HG02981 (cell line): ENCODE results near the gene TAS1R3.

ENCODE experiments used
- ATAC-seq: cut with Tn5 transposase; IDR thresholded peaks from one replicate; pipeline ENCODE4 v1.9.1; 2021; ENCODE audit warnings: mild to moderate bottlenecking, moderate library complexity; ENCODE audit not compliant: unreplicated experiment

TAS1R3 gene

DNA sequence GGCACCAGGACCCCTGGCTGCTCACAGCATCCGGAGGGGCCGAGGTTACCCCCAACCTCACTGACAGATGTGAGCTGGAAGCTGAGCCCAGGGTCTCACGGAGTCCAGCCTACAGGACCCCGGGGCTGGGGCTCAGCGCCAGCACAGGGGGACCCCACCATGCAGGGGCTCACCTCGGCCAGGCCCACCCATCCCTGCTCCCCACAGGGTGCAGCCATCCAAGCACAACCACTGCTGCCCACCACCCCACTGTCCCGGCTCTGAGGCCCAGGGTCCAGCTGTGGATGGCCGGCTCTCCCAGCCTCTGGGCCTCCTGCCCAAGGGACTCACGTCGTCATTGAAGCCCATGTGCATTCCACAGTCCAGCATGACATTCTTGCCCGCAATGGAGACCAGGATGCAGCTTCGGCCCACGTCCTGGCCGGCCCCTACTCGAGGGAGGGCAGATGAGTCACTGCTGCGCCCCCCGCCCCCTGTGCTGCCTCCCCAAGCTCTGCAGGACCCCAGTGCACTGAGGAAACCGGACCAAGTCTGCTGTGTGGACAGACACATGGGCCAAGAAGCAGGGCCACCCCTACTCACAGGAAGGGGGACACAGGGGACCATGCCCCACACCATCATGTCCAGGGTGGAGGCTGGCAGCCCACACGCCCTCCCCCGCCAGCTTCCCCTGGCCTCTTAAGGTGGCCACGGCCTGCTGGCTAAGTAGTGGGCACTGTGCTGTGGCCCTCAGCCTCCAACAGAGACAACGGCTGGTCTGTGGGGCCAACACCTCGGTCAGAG is 10.2 kb upstream of the TAS1R3 start:
- ATAC-seq, result no peak

DNA sequence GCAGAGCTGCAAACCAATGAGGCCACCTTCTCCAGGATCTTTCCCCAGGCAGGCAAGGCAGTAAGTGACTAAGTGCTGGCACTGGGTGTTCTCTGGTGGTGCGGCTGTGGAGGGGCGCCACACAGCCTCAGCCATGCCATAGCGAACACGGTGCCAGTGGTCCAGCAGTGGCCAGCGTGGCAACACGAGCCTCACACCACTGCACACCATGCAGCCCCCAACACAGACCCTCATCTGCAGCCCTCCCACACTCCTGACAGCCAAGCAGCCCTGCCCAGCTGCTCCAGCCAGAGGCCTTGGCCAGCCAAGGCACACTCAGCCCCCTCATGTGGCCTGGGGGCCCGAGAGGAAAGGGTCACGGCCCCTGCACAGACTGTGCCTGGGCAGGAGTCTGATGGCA is 9.6 kb upstream of the TAS1R3 start:
- ATAC-seq, result no peak

DNA sequence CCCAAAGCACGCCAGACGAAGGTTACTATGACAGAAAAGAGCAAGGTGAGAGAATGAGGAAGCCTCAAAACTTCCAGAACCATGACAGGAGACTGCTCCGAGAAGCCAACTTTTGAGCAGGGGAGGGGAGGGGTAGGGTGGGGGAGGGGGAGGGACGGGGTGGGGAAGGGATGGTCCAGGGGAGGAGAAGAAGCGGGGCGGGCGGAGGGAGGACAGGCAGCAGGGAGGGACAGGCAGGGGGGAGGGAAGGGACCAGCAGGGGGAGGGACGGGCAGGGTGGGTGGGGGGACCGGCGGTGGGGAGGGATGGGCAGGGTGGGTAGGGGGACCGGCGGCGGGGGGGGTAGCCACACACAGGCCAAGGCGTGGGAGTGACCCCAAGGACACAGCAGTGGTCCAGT is 8.7 kb upstream of the TAS1R3 start:
- ATAC-seq, result no peak

DNA sequence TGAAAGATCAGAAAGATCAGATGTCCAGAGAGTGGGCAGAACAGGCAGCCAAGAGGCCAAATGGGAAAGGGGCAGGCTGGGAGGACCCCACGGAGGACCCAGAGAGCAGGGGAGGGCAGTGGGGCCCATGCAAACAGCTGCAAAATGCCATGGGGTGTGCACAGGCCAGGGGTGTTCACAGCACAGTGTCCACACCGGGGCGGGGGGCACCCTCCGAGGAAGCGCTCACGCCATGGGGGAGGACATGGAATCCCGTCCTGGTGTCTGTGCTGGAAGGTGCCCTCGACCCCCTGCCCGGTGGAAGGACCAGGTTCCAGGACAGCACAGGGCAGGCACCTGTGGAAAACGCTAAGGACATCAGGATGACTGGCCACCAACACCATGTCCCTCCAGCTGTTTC is 8.1 kb upstream of the TAS1R3 start:
- no peak for ATAC-seq

DNA sequence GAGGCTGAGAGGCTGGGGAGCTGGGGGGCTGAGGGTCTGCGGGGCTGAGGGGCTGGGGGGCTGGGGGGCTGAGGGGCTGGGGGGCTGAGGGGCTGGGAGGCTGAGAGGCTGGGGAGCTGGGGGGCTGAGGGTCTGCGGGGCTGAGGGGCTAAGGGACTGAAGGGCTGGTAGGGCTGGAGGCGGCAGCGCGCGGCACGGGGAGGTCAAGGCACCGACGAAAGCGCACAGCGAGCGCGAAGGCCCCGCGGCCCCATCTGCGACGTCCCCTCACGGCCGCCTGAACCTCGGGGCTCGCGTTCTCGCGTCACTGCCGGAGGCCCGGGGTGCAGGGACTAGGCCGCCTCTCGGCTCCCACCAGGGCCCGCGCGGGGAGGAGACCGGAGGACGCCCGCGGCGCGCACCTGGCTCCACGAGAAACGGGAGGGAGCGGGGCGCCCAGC is 7.0 kb upstream of the TAS1R3 start:
- peak; percentile 17 for ATAC-seq

DNA sequence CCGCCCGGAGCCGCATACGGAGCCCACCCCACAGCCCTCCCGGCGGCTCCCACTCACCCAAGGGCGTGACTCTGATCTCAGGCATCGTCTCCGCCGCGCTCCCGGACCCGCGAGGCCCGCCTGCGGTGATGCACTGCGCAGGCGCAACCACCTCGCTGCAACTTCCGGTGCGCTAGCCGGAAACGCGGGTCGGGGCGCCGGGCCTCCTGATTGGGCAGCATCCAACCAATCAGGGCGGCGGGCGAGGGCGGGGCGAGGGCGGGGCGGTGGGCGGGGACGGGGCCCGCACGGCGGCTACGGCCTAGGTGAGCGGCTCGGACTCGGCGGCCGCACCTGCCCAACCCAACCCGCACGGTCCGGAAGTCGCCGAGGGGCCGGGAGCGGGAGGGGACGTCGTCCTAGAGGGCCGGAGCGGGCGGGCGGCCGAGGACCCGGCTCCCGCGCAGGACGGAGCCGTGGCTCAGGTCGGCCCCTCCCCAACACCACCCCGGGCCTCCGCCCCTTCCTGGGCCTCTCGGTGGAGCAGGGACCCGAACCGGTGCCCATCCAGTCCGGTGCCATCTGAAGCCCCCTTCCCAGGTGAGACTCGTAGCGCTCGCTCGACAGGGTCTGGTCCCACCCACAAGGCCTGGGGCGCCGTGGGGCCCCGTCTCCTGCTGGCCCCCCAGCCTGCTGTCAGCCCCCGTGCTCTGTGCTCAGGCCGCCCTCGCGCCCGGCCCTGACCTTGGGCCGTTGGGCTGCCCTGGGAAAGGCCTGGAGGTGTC is 6.4 kb upstream of the TAS1R3 start, which contains the start of the genes CPTP and INTS11:
Gene CPTP, plus strand, starts transcription at position 279 of the 764 bp plus-strand sequence. CDS start 2,109 bp downstream, outside the sequence.
Gene INTS11, minus strand, starts transcription at position 137 of the 764 bp plus-strand sequence. Its CDS starts 52 bp downstream, at position 85.
- peak; percentile 70 for ATAC-seq

DNA sequence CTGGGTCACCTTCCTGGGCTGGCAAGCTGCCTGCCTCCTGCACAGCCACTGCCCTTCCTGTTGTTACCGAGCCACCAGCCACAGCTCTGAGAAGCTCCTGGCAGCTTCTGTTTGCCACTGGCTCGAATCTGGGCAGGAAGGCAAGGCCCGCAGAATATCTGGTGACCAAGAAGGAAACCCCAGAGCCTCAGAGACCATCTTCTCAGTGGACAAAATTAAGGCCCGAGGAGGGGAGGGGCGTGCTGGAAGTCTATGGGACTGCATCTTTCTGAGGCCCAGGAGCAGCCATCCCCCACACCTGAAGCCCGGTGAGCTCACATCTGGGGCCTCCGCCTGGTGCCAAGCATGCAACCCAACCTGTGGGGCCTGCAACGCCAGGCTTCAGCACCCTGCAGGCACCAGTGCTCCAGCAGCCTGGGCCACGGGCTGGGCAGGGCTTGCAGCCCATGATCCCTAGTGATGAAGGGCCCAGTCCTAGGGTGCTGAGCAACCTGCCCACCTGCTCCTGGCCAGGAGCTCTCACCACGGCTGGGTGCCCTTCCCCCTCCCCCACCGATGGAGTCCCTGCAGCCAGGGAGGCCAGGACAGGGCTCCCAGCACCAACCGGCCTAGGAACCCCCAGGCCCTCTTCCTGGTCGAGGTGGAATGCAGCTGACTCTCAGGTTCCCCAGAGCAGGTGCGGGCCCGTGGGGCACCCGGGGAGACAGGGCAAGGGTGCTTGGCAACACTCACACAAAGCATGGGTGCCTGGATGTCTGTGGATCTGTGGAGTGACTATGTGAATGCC is 5.6 kb upstream of the TAS1R3 start:
- ATAC-seq, result no peak

DNA sequence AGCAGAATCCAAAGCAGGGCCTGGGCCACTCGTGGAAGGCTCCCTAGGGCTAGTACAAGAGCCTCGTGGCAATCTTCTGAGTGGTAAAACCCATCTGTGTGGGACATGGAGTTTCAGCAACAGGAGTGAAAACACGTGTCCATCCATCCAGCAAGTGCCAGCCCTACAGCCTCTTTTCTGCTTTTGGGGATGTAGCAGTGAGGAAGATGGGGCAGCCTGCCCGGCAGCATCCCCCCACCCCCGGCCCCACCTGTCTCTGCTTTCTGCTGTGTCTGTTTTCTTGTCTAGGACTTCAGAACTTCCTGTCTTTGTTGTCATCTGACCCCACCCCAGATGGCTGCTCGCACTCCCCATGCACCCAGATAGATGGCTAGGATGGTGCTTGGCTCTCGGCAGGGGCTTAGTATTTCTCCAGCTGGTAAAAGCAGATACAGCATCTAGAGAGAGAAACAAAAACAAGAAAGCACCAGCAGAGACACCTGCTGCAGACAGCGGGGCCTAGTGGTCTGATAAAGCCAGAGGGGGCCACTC is 4.9 kb upstream of the TAS1R3 start:
- no peak for ATAC-seq

DNA sequence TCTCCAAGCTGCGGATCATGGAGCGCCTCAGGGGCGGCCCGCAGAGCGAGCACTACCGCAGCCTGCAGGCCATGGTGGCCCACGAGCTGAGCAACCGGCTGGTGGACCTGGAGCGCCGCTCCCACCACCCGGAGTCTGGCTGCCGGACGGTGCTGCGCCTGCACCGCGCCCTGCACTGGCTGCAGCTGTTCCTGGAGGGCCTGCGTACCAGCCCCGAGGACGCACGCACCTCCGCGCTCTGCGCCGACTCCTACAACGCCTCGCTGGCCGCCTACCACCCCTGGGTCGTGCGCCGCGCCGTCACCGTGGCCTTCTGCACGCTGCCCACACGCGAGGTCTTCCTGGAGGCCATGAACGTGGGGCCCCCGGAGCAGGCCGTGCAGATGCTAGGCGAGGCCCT is 3.8 kb upstream of the TAS1R3 start:
- no peak for ATAC-seq

DNA sequence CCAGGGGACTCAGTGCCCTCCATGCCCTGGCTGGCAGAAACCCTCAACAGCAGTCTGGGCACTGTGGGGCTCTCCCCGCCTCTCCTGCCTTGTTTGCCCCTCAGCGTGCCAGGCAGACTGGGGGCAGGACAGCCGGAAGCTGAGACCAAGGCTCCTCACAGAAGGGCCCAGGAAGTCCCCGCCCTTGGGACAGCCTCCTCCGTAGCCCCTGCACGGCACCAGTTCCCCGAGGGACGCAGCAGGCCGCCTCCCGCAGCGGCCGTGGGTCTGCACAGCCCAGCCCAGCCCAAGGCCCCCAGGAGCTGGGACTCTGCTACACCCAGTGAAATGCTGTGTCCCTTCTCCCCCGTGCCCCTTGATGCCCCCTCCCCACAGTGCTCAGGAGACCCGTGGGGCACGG is 2.8 kb upstream of the TAS1R3 start:
- ATAC-seq, result no peak

DNA sequence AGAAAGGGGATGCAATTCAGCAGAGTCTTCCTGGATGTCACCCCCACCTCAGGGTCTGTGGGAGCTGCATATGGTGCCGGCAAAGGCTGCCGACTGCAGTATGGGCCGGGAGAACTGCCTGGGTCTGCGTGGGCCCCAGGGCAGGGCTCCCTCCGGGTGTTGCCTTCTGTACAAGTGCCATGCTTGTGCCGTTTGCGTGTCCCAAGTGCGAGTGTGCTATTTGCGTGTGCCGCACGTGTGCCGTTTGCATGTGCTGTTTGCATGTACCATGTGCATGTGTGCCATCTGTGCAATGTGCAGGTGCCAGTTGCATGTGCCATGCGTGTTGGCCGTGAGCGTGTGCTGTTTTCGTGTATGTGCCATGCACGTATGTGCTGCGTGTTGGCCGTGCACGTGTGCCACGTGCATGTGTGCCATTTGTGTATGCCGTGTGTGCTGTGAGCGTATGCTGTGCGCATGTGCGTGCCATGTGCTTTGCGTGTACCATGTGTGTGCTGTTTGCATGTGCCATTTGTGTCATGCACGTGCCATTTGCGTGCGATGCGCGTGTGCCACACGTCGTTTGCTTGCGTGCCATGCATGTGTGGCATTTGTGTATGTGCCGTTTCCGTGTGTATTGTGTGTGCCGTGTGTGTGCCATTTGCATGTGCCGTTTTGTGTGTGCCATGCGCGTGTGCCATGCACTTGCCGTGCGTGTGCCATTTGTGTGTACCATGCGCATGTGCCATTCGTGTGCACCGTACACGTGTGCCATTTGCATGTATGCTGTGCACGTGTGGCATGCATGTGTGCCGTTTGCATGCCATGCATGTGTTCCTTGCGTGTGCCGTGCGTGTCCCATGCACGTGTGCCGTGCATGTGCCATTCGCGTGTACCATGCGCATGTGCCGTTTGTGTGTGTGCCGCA is 1.5 kb upstream of the TAS1R3 start:
- no peak for ATAC-seq

DNA sequence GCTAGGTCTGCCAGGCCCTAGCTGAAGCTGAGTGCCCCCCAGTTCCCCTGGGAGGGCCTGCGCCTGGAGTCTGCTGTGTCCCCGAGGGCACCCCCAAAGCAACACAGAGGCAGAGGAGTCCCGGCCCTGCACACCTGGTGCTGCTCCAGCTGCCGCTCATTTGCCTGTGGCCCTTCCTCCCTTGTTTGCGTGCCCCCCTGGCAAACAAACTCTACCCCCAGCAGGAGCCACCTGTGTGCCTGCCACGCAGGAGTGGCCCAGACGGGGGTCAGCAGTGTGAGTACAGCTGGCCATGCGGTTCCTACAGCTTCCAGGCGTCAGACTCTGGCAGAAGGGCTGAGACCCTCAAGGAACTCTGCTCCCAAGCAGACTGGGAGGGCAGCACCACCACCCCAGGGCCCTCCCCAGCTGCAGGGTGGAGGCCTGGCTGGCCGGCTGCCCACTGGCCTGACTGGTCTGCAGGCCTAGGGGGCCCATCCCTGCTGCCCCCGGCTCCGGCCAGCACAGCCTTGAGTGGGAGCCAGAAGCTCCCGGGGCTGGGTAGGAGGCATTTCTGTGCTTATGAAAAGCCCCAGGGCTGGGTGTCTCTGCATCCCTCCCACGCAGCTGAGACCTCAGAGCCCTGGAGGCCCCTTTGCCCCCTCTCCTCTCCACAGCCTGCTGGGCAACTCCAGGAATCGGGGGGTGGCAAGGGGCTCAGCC is 563 bp upstream of the TAS1R3 start:
- ATAC-seq, result no peak

DNA sequence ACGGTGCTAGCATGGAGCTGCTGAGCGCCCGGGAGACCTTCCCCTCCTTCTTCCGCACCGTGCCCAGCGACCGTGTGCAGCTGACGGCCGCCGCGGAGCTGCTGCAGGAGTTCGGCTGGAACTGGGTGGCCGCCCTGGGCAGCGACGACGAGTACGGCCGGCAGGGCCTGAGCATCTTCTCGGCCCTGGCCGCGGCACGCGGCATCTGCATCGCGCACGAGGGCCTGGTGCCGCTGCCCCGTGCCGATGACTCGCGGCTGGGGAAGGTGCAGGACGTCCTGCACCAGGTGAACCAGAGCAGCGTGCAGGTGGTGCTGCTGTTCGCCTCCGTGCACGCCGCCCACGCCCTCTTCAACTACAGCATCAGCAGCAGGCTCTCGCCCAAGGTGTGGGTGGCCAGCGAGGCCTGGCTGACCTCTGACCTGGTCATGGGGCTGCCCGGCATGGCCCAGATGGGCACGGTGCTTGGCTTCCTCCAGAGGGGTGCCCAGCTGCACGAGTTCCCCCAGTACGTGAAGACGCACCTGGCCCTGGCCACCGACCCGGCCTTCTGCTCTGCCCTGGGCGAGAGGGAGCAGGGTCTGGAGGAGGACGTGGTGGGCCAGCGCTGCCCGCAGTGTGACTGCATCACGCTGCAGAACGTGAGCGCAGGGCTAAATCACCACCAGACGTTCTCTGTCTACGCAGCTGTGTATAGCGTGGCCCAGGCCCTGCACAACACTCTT is 1.1 kb downstream of the TAS1R3 start:
- ATAC-seq, result no peak

DNA sequence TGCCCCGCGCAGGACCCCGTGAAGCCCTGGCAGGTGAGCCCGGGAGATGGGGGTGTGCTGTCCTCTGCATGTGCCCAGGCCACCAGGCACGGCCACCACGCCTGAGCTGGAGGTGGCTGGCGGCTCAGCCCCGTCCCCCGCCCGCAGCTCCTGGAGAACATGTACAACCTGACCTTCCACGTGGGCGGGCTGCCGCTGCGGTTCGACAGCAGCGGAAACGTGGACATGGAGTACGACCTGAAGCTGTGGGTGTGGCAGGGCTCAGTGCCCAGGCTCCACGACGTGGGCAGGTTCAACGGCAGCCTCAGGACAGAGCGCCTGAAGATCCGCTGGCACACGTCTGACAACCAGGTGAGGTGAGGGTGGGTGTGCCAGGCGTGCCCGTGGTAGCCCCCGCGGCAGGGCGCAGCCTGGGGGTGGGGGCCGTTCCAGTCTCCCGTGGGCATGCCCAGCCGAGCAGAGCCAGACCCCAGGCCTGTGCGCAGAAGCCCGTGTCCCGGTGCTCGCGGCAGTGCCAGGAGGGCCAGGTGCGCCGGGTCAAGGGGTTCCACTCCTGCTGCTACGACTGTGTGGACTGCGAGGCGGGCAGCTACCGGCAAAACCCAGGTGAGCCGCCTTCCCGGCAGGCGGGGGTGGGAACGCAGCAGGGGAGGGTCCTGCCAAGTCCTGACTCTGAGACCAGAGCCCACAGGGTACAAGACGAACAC is 1.8 kb downstream of the TAS1R3 start:
- no peak for ATAC-seq

DNA sequence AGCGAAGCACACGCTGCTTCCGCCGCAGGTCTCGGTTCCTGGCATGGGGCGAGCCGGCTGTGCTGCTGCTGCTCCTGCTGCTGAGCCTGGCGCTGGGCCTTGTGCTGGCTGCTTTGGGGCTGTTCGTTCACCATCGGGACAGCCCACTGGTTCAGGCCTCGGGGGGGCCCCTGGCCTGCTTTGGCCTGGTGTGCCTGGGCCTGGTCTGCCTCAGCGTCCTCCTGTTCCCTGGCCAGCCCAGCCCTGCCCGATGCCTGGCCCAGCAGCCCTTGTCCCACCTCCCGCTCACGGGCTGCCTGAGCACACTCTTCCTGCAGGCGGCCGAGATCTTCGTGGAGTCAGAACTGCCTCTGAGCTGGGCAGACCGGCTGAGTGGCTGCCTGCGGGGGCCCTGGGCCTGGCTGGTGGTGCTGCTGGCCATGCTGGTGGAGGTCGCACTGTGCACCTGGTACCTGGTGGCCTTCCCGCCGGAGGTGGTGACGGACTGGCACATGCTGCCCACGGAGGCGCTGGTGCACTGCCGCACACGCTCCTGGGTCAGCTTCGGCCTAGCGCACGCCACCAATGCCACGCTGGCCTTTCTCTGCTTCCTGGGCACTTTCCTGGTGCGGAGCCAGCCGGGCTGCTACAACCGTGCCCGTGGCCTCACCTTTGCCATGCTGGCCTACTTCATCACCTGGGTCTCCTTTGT is 2.6 kb downstream of the TAS1R3 start:
- no peak for ATAC-seq

DNA sequence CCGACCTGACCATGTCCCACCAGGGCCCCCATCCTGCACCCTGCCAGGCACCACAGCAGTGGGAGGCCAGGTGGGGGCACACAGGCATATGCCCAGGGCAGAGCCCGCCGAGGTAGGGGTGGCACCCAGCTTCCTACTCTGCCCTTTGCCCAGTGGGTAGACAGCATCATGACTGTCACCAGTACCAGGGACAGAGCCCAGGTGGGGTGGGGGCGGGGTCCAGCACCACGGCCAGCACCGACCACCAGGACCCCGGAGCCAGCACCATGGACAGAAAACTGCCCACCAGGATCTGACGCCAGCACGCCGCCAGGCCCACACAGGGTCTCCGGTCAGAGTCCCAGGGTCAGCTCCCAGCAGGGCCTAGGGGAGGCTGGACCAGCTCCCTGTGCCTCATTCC is 3.8 kb downstream of the TAS1R3 start:
- no peak for ATAC-seq

DNA sequence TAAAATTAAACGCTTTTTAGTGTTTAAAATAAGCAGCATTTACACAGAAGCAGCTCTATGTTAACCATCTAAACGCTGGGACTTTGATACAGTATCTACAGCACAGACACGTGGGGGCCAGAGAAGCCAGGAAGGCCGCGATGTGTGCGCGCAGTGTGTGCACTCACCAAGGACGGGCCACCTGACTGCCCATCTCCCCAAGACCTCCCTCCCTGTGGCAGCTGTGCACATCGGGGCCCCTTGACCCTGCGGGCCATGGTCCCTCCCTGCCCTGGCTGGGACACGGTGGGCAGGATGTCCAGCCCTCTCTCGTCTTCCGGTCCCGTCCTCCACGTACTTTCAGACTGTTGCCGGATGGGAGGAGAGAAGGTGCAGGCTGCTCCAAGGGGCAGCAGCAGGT is 4.2 kb downstream of the TAS1R3 start:
- no peak for ATAC-seq
